T-helper 2 cell treated with Interferon-gamma antibody and Interleukin-4, amounts not matched to agents 5 μg/mL and 100 μg/mL, for 36 hours (primary cell): ENCODE results near the gene EFL1.

Experiments used
- DNase-seq: peaks from one replicate; pipeline ENCODE4 v3.0.0; 2021; ENCODE audit warnings: low spot score
- H3K27ac Mint-ChIP-seq: one replicate; pipeline ENCODE4 v1.8.0; 2021; ENCODE audit warnings: mild to moderate bottlenecking, mixed read lengths
- H3K27me3 Mint-ChIP-seq: one replicate; pipeline ENCODE4 v1.8.0; 2021; ENCODE audit warnings: low read depth, mixed read lengths
- H3K36me3 Mint-ChIP-seq: one replicate; pipeline ENCODE4 v1.8.0; 2021; ENCODE audit warnings: low read depth, mixed read lengths
- H3K4me1 Mint-ChIP-seq: one replicate; pipeline ENCODE4 v1.8.0; 2021; ENCODE audit warnings: low read depth, mixed read lengths
- H3K4me3 Mint-ChIP-seq: one replicate; pipeline ENCODE4 v1.8.0; 2022; ENCODE audit warnings: mild to moderate bottlenecking, moderate library complexity, mixed read lengths
- H3K9me3 Mint-ChIP-seq: one replicate; pipeline ENCODE4 v1.8.0; 2021; ENCODE audit warnings: mixed read lengths

Gene EFL1

DNA sequence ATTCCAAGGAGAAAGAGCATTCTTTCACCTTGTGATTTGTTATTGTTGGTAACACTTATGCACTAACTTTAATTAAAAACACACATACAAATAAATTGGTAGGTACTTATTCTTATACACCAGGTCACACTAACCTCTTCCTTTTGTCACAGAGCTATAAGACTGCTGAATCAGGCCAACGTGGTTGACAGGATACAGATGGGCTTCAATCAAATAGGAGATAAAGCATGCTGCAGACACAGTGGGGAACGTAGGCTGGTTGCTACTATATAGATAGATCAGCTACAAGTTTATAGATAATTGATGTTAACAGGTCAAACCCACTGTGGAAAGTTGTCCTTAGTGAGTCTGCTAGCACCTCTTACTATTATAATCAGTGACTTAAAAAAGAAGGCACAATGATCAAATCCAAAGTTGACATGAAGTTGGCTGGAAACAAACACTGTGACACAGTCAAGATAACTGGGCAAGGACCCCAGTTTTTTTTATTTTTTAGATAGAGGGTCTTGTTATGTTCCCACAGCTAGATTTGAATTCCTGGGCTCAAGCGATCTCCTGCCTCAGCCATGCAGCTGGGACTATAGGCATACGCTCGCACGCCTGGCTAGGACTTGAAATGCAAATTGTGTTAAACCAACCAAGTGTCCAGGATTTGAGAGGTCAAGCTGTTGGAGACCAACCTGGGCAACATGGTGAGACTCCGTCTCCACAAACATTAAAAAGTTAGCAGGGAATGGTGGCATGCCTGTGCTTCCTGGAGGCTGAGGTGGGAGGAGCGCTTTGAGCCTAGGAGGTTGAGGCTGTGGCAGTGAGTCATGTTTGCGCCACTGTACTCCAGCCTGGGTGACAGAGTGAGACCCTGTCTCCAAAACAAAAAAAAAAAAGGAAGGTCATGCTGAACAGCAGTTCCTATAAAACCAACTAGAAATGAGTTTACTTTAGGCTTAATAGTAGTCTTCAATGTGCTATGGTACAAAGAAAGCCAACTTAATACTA is 118.8 kb downstream of the EFL1 start:
- Mint-ChIP-seq H3K36me3 (peaks cover 2% of the 10 kb centered on the region), H3K4me1 (no peaks in the 10 kb centered on the region), H3K27ac (no peak overlapping the region), H3K9me3 (no peaks in the 10 kb centered on the region), H3K27me3 (no peaks in the 10 kb centered on the region), H3K4me3 (no peak overlapping the region)
- DNase-seq, result no peak

DNA sequence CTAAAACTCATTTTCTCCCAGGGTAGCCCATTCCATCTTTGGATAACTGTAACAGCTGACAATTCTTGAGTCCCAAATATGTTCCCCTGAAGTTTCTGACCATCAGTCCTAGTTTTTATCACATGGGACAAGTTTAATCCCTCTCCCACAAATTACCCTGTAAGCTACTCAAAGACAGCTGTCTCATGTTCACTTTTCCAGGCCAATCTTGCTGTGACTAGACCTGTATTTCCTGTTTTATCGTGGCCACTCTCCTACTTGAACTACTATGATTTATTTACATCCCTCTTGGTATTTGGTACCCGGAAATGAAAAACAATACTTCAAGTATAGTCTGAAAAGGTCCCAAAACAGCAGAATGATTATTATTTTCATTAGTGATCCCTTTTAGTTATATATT is 121.6 kb downstream of the EFL1 start:
- Mint-ChIP-seq H3K4me3 (no peak overlapping the region), H3K36me3 (peaks cover 14% of the 10 kb centered on the region), H3K4me1 (no peaks in the 10 kb centered on the region), H3K27ac (no peak overlapping the region), H3K9me3 (no peaks in the 10 kb centered on the region), H3K27me3 (no peaks in the 10 kb centered on the region)
- DNase-seq, result no peak

DNA sequence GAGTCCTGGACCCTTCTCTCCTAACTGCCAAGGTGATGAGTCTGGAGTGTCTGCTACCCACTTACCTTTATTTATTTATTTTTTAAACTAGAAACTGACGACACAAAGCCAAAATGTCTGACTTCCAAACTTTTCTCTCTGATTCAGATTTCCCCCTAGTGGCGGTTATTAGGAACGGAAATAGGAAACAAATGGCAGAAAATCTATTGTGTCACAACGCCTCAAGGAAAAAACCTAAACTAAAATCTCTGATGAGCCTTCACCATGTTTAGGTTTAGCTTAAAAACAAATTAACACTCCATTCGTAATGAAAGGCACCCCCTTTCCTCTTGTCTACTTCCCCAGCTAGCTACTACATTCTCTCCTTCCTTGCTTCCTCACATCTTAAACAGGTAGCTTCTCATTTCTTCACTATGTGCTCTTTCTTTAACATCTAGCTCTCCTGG is 122.7 kb downstream of the EFL1 start:
- Mint-ChIP-seq H3K27me3 (no peaks in the 10 kb centered on the region), H3K4me1 (no peaks in the 10 kb centered on the region), H3K27ac (no peak overlapping the region), H3K36me3 (peaks cover 19% of the 10 kb centered on the region), H3K4me3 (no peak overlapping the region), H3K9me3 (no peaks in the 10 kb centered on the region)
- DNase-seq, result no peak

DNA sequence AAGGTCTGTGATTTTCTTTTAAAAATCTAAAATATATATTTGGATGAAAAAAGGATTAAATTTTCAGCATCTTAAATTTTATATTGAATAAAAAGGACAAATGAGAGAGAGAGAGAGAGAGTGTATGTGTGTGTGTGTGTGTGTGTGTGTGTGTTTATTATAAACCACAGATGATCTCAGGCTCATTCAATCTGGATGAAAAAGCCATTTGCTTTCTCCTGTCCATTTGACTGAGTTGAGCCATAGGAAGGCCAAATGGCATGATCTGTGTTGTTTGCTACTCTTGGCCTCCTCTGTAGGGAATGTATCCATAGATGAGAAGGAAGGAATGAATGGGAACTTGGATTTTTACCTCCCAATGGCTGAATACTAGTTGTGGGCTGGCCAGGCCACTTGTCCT is 124.2 kb downstream of the EFL1 start:
- no peaks in the 10 kb centered on the region for H3K4me1 Mint-ChIP-seq
- H3K9me3 Mint-ChIP-seq, result no peaks in the 10 kb centered on the region
- H3K4me3 Mint-ChIP-seq, result no peak overlapping the region
- H3K27ac Mint-ChIP-seq, result no peak overlapping the region
- DNase-seq, result no peak
- H3K27me3 Mint-ChIP-seq, result no peaks in the 10 kb centered on the region
- H3K36me3 Mint-ChIP-seq, result peaks cover 19% of the 10 kb centered on the region

DNA sequence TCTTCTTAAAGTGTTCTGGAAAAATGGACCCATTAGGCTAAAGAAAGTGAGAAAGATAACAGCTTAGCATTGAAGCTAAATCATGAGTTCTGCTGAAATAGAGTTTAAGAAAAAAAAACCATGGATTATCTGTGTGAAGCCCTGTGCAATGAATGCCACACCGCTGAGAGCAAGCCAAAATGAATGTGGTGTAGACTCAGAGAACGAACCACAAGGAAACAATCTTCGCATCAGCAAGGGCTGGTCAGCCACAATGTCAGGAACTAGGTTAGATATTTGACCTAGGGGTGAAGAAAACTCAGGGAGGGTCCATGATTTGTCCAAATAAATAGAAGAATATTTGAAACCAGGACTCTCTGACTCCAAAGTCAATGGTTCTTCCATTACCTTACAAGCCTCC is 125.3 kb downstream of the EFL1 start:
- Mint-ChIP-seq H3K27ac (no peak overlapping the region), H3K4me3 (no peak overlapping the region), H3K36me3 (peaks cover 19% of the 10 kb centered on the region), H3K27me3 (no peaks in the 10 kb centered on the region), H3K4me1 (no peaks in the 10 kb centered on the region), H3K9me3 (no peaks in the 10 kb centered on the region)
- no peak for DNase-seq

DNA sequence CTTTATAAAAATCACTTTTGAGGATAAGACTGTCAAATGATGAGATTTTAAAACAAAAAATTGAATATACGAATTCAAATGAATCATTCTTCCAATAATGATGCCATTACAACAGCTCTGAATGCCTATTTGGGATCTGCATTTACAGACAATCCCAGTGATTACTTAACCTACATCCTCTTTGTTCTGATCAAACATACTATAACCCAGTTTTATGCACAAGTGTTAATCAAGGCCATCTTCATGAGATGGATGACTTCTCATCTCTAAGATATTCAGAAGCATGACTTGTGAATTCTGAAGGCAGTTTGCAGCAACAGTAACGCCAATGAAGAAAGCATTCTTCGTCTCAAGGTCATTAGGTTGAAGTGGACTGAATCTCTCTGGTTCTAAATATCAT is 126.4 kb downstream of the EFL1 start:
- Mint-ChIP-seq H3K9me3 (no peaks in the 10 kb centered on the region), H3K27me3 (no peaks in the 10 kb centered on the region), H3K36me3 (peaks cover 19% of the 10 kb centered on the region), H3K4me3 (no peak overlapping the region), H3K27ac (no peak overlapping the region), H3K4me1 (no peaks in the 10 kb centered on the region)
- no peak for DNase-seq

DNA sequence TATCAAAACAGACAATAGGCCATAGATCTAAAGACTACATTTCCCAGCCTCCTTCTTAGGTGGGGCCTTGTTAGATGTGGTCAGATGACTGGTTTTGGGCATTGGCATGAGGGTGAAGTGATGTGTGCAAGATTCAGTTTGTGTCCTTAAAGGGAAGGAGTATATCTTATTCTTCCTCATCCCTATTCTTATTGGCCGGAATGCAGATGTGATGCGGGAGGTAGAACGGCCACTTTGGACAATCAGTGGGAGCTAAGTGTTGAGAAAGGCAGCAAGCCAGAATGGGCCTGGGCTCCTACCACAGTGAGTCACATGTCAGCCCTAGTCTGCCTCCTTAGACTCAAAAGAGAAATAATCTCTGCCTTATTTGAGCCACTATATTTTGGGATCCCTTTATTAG is 126.9 kb downstream of the EFL1 start:
- DNase-seq, result no peak
- no peaks in the 10 kb centered on the region for H3K27me3 Mint-ChIP-seq
- no peak overlapping the region for H3K4me3 Mint-ChIP-seq
- no peaks in the 10 kb centered on the region for H3K4me1 Mint-ChIP-seq
- H3K36me3 Mint-ChIP-seq, result peaks cover 19% of the 10 kb centered on the region
- H3K9me3 Mint-ChIP-seq, result no peaks in the 10 kb centered on the region
- H3K27ac Mint-ChIP-seq, result no peak overlapping the region

DNA sequence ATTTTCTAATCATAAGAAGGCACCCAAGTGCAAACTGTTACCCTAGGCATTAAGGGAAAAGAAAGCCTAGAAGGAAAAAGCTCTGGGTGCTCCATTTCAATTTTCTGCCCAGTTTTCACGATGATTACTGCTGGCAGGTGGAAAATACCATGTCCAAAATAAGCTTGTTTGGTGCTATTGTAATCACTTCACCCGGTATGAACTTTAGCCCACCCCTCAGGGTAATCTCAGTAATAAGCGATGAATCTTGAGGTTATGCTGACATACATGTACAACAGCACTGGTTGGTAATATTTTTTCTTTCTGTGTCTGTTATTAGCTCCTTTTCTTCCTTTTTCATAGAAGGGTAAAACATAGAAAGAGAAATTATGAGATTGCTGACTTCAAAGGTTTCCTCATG is 128.1 kb downstream of the EFL1 start:
- no peak for DNase-seq
- Mint-ChIP-seq H3K27ac (no peak overlapping the region), H3K4me3 (no peak overlapping the region)

DNA sequence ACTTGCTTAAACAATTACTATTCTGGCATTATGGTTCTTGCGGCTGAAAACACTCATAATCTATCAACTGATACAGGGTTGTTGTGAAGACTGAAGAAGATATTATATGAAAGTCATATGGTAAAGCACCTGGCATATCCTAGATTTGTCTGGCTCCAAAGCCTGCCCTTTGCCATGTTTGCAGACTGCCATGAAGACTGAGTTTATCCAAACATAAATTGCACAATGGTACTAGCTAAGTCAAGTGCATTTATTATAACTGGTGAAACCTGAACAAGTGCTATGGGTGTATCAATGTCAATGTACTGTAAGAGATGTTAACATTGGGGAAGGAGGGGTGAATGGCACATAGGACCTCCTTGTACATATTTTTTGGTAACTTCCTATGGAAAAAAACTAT is 129.3 kb downstream of the EFL1 start:
- no peak for DNase-seq
- no peak overlapping the region for H3K4me3 Mint-ChIP-seq
- H3K36me3 Mint-ChIP-seq, result peaks cover 18% of the 10 kb centered on the region
- no peak overlapping the region for H3K27ac Mint-ChIP-seq
- peaks cover 7% of the 10 kb centered on the region for H3K4me1 Mint-ChIP-seq
- H3K27me3 Mint-ChIP-seq, result no peaks in the 10 kb centered on the region
- H3K9me3 Mint-ChIP-seq, result no peaks in the 10 kb centered on the region

More for the DNA sequence above, 128.1 kb downstream of the EFL1 start:
- peaks cover 22% of the 10 kb centered on the region for H3K36me3 Mint-ChIP-seq
- H3K4me1 Mint-ChIP-seq, result no peaks in the 10 kb centered on the region
- no peaks in the 10 kb centered on the region for H3K9me3 Mint-ChIP-seq
- no peaks in the 10 kb centered on the region for H3K27me3 Mint-ChIP-seq

DNA sequence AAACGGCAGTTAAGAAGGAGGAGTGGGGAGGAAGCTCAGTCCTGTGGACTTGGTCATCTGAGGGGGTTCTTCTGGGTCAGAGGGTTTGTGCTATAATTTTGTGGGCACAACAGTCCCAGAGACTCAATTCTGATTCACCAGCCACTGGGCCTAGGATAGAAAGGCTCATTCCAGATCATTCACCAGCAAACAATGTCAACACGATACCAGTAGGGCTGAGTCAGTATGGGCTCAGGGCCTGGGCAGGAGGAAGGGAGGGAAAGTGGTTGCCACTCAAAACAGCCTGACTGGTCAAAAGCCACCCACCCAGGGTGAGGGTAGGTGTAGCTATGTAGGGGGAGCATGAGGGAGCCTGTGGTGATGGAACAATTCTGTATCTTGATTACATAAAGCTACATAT is 129.8 kb downstream of the EFL1 start:
- H3K4me1 Mint-ChIP-seq, result peaks cover 7% of the 10 kb centered on the region
- no peak overlapping the region for H3K4me3 Mint-ChIP-seq
- no peak for DNase-seq
- no peak overlapping the region for H3K27ac Mint-ChIP-seq
- peaks cover 15% of the 10 kb centered on the region for H3K36me3 Mint-ChIP-seq
- H3K27me3 Mint-ChIP-seq, result no peaks in the 10 kb centered on the region
- H3K9me3 Mint-ChIP-seq, result no peaks in the 10 kb centered on the region

DNA sequence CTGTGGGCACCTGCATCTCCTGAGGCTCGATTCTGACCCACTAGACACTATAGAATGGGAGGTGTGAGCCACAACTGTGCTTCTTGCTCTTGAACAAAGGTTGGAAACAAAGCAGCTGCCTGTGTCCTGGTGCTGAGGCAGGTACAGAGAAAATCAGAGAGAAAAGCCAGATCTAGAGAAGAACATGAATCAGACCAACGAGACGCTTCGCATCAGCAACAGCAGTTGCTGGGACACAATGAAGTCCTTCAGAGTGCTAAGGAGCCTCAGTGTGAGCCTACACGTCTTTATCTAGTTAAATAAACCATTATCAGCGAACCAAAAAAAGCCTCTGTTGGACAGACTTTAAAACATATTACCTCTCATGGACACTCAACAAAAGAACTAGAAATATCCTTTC is 130.4 kb downstream of the EFL1 start:
- Mint-ChIP-seq H3K27ac (no peak overlapping the region), H3K9me3 (no peaks in the 10 kb centered on the region), H3K36me3 (peaks cover 10% of the 10 kb centered on the region), H3K4me1 (peaks cover 7% of the 10 kb centered on the region), H3K4me3 (no peak overlapping the region), H3K27me3 (no peaks in the 10 kb centered on the region)
- no peak for DNase-seq

DNA sequence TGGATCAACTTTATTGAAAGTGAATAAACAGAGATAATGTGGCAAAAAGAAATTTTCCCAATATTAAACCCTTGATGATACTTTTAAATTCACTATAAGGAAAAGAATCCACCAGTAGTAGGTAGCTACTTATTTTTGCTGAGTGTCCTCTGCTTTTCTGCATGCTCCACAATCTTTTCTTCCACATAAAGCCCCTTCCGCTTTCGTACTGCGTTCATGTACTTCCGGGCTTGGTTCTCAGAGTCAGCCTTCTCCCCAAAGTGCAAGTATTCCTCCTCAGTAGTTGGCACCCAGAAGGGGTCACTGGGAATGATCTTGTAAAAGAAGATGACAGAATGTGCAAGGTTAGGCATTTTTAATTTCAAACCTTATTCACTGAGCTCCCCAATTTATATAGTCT is 132.3 kb downstream of the EFL1 start:
- peaks cover 5% of the 10 kb centered on the region for H3K36me3 Mint-ChIP-seq
- H3K4me1 Mint-ChIP-seq, result peaks cover 7% of the 10 kb centered on the region
- H3K27me3 Mint-ChIP-seq, result no peaks in the 10 kb centered on the region
- no peaks in the 10 kb centered on the region for H3K9me3 Mint-ChIP-seq
- DNase-seq, result no peak
- no peak overlapping the region for H3K4me3 Mint-ChIP-seq
- H3K27ac Mint-ChIP-seq, result no peak overlapping the region

DNA sequence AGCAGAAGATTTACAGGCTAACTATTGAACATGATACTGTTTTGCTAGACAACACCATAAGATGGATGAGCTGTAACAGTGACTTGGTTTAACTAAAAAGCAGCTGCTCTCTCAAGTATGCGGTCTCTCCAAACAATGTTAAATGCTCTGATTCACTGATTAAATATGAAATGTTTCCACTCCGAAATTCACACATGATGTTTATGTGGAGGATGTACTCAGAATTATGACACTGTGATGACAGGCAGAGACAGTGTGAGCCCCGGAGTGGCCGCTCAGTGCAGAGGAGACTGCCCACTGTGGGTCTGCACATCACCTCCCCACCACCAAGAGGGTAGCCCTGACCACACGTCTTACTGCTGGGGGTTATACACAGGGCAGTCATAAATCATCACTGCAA is 132.8 kb downstream of the EFL1 start:
- no peak overlapping the region for H3K27ac Mint-ChIP-seq
- no peaks in the 10 kb centered on the region for H3K9me3 Mint-ChIP-seq
- peaks cover 5% of the 10 kb centered on the region for H3K36me3 Mint-ChIP-seq
- H3K27me3 Mint-ChIP-seq, result no peaks in the 10 kb centered on the region
- H3K4me3 Mint-ChIP-seq, result no peak overlapping the region
- peaks cover 10% of the 10 kb centered on the region for H3K4me1 Mint-ChIP-seq
- DNase-seq, result no peak

DNA sequence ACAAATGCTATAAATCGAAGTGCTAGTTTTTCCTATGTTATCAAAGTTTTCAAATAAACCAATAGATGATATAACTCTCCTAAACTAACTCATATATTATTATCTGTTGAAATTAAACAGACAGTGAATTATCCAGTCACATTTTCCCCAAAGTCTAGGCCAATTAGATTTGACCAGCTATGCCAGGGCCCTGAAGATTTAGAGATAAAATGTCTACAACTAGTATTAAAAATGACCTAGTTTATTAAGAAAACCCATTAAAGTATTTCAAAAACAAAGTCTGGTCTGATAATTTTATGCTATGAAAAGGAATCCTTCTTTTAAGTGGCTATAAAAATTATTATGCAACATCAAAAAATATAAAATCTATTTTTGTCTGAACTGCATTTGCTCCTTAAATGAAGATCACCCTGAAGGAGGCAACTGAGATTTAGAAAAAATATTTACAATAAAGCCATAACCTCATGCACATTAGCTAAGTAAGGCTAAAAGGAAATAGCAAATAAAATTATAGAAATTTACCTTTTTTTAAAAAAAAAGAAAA is 133.3 kb downstream of the EFL1 start:
- Mint-ChIP-seq H3K27ac (no peak overlapping the region), H3K36me3 (peaks cover 5% of the 10 kb centered on the region), H3K9me3 (no peaks in the 10 kb centered on the region), H3K4me1 (peaks cover 10% of the 10 kb centered on the region), H3K4me3 (no peak overlapping the region), H3K27me3 (no peaks in the 10 kb centered on the region)
- DNase-seq, result no peak
